Psoas muscle (tissue), 8 donors: Measurements from ENCODE around the gene DYNLT1. TPM values are rescaled to one million over a fixed set of nuclear protein-coding genes. Genes with fewer than 3 reads are reported as not detected.

ENCODE experiments used
- ATAC-seq, 4 donors: fragments of 200-7000 bp; cut with Tn5 transposase; one replicate each; pipeline ENCODE4 v1.9.1; 2020; ENCODE audit warnings: moderate library complexity in 3 of 4, mild to moderate bottlenecking in 2 of 4
- DNase-seq, 2 donors: peaks; one replicate each; pipeline ENCODE4 v3.0.0-alpha.2; 2020
- H3K27ac ChIP-seq: fragments of 200-600 bp; one replicate; pipeline ENCODE4 v1.8.0; 2022
- H3K27me3 ChIP-seq, 3 donors: fragments of 200-600 bp in 1 of 3; one replicate each; pipeline versions ENCODE4 v1.6.1 to v1.8.0; 2013 to 2022; ENCODE audit warnings: low read length in 2 of 3, mild to moderate bottlenecking in 2 of 3, moderate library complexity in 1 of 3; ENCODE audit not compliant: insufficient read depth in 3 of 3
- H3K36me3 ChIP-seq, 2 donors: fragments of 200-600 bp in 1 of 2; one replicate each; pipeline versions ENCODE4 v1.6.1 to v1.8.0; 2013 to 2022; ENCODE audit warnings: low read depth in 1 of 2, mild to moderate bottlenecking in 1 of 2, moderate library complexity in 1 of 2; ENCODE audit not compliant: insufficient read depth in 1 of 2
- H3K4me1 ChIP-seq: fragments of 200-600 bp; one replicate; pipeline ENCODE4 v1.8.0; 2022
- H3K4me3 ChIP-seq: fragments of 200-600 bp; one replicate; pipeline ENCODE4 v1.8.0; 2022; ENCODE audit warnings: mild to moderate bottlenecking
- H3K9me3 ChIP-seq: fragments of 200-600 bp; one replicate; pipeline ENCODE4 v1.8.0; 2022
- WGBS, 3 donors: extraction: QIAGEN DNeasy Blood & Tissue Kit; methylation state at CpG; one replicate each; pipeline versions ENCODE4 v1.1.6 to v1.1.7; 2013; 5-methylcytosine and 5-hydroxymethylcytosine counted together
- intact Hi-C, 2 donors: fragments of 100-400 bp; cut with DNase I; formaldehyde crosslinking; loops; one replicate each; pipeline versions ENCODE4 v1.11.0 to v1.14.2; 2022
- polyA plus RNA-seq, 3 donors: library from polyadenylated mRNA; stranded (reverse); fragments of 200-250 nt; gene quantifications; one replicate each; pipeline ENCODE4 v1.2.3, GENCODE V29; 2013
- total RNA-seq, 4 donors: library from RNA; stranded (reverse); fragmentation: NEBNext Ultra II Directional in 2 of 4; extraction: Animal tissue kit (Norgen Biotek cat#: 25700) in 2 of 4; gene quantifications; one replicate each; pipeline versions ENCODE4 v1.2.1 to v1.2.4, GENCODE V29; 2021 to 2023
- TF ChIP-seq, protein P1 (sequence below): fragments of 200-600 bp; IDR thresholded peaks from one replicate; pipeline ENCODE4 v1.8.0; 2022; ENCODE audit warnings: antibody characterized with exemption
- donor health status: healthy with polysubstance abuse.
- donor health status: DM: no; HTN: no; CAD: no; lungs with moderate emphysema.
- donor health status: Bipolar disorder and iron deficiency.
- donor health status: healthy.
- donor health status: DM: yes; HTN: yes; CAD: no.
- donor health status: DM: no; HTN: no; CAD: no.
- donor health status: DM: no; HTN: no; CAD: no.
- donor health status: DM: yes; HTN: yes; CAD: no.

Gene DYNLT1
- total and polyA plus RNA-seq, 7 donors: 112 to 202 (median 146) TPM

DNA sequence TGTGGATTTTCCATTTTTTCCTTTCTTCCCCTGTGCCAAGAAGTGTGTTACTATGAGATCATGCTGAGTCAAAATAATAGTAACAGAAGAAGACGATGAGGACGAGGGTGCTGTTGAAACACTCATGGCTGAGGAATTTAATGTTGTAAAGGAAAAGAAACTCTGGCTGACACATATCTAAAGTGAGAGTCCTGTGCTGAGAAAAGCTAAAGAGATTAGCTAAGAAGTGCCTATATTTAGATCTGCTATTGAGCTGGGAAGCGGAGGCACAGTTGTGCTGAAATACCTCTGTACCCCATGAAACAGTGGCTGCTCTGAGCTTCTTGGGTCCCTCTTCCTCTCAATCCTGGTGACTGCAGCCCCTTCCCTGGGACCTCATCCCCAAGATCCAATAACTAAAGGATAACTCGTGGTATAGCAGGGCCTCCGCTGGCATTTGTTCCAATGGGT, 4.2 kb upstream of the DYNLT1 start:
- H3K36me3 ChIP-seq: no peaks in the 10 kb centered on the region
- H3K9me3 ChIP-seq: no peaks in the 10 kb centered on the region
- H3K4me1 ChIP-seq: peaks cover 7% of the 10 kb centered on the region
- H3K27me3 ChIP-seq: no peaks in the 10 kb centered on the region
- TF ChIP-seq, protein P1, sequence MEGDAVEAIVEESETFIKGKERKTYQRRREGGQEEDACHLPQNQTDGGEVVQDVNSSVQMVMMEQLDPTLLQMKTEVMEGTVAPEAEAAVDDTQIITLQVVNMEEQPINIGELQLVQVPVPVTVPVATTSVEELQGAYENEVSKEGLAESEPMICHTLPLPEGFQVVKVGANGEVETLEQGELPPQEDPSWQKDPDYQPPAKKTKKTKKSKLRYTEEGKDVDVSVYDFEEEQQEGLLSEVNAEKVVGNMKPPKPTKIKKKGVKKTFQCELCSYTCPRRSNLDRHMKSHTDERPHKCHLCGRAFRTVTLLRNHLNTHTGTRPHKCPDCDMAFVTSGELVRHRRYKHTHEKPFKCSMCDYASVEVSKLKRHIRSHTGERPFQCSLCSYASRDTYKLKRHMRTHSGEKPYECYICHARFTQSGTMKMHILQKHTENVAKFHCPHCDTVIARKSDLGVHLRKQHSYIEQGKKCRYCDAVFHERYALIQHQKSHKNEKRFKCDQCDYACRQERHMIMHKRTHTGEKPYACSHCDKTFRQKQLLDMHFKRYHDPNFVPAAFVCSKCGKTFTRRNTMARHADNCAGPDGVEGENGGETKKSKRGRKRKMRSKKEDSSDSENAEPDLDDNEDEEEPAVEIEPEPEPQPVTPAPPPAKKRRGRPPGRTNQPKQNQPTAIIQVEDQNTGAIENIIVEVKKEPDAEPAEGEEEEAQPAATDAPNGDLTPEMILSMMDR: no peak
- intact Hi-C loops: no loop called here
- H3K4me3 ChIP-seq: no peak overlapping the region
- DNase-seq (no peak), ATAC-seq (peak; percentile 59 to 72 (median 66))
- H3K27ac ChIP-seq: peak overlapping the region; percentile 82
- WGBS, 3 donors: 50 to 65% (median 64%) methylated on average over 5 of the region's 5 CpGs

DNA sequence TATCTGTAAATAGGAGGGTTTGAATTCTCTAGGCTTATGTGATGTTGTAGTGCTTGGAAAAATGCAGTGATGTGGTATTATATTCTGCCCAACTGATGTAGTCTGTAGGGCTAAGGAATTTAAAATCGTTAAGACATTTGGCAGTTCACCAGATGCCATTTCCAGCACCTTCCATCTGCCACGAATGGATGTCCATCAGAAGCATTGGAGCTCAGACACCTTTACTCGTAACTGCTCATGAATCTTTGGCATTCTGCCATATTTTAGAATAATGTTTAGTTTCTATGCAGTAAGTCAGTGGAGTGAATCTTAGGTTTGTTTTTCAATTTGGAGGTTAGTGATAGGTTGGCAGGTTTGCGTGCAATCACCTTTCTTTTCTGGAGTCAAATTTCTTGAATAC, 3.0 kb upstream of the DYNLT1 start:
- H3K36me3 ChIP-seq: no peaks in the 10 kb centered on the region
- intact Hi-C loops: no loop called here
- TF ChIP-seq, protein P1: no peak
- peaks cover 17% of the 10 kb centered on the region for H3K4me1 ChIP-seq
- no peaks in the 10 kb centered on the region for H3K9me3 ChIP-seq
- ATAC-seq (no peak), DNase-seq (no peak)
- H3K4me3 ChIP-seq: no peak overlapping the region
- H3K27ac ChIP-seq: no peak overlapping the region
- 42 to 51% (median 51%) methylated on average over 4 of the region's 4 CpGs for WGBS, 3 donors
- no peaks in the 10 kb centered on the region for H3K27me3 ChIP-seq

DNA sequence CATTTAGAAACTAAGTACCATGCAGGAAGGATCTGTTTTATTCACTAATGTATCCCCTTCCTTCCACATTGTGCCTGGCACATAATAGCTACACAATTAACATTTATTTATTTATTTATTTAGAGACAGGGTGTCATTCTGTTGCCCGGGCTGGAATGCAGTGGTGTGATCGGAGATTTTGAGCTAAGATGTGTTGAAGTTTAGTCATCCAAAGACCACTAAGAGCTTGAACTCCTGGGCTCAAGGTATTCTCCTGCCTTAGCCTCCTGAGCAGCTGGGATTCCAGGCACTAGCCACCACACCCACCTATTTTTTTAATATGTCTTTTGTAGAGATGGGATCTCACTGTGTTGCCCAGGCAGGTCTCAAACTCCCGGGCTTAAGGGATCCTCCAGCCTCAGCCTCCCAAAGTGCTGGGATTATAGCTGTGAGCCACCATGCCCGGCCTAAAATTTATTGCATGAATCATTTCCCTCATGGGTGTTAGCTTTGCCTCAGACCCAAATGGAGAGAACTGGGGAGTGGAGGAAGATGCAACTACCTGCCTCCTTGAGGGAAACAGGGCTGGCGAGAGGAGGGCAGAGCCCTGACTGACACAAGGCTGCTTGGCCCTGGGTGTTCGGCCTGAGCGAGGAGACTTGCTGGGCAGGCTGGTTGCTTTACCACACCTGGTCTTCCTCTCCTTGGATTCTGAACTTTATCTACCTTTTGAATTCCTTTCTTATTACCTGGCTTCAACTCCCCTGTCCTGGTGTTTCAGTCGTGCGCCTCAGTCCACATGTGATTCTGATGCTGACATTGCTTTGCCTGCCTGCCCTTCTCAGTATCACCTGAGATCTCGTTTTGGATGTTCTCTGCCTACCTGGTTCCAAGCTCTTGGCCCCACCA, 1.7 kb upstream of the DYNLT1 start:
- DNase-seq (no peak), ATAC-seq (no peak)
- H3K36me3 ChIP-seq: no peaks in the 10 kb centered on the region
- WGBS, 3 donors: 70 to 93% (median 86%) methylated on average over 10 of the region's 10 CpGs
- no peaks in the 10 kb centered on the region for H3K27me3 ChIP-seq
- H3K27ac ChIP-seq: peak overlapping the region; percentile 100
- H3K9me3 ChIP-seq: no peaks in the 10 kb centered on the region
- peaks cover 28% of the 10 kb centered on the region for H3K4me1 ChIP-seq
- no peak overlapping the region for H3K4me3 ChIP-seq
- intact Hi-C loops: no loop called here
- TF ChIP-seq, protein P1: no peak

DNA sequence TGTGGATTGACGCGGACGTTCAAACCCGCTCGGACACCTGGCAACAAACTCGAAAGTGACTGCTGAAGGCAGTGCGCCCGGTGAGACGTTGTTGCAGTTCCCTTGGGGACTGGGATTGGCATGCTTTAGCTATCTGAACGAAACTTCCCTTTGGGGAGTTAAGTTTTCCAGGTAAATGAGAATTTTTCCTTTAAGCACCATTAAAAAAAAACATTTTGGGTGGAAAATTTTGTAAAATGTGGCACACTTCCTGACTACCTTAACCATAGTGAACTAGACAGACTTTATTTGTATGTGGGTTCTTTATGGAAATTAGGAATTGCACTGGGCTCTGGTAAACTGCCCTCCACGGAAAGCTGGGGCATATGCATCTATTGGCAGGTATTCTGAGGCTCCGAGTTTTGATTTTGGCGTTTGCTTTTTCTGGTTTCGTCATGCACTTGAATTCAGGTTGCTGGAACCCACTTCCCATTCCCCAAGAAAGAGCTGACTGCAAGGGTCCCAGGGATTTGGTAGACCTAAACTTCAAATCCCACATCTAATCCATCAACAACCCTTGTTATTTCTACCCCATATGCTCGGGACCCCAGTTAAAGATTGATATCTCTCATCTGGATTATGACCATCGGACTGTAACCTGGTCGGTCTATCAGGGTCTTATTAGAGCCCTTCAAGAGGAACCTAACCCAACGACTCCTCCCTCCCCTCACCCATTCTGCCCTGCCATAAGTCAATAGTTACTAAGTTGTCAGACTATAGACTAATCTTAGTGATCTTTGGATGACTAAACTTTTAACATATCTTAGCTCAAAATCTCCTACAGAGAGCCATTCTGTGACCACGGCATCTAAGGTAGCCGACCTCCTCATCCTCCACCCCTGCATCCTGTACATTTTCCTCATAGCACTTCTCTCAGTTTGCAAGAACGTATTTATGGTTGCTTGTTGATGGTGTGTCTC, 800 bp upstream of the DYNLT1 start:
- WGBS, 3 donors: 29 to 31% (median 31%) methylated on average over 21 of the region's 21 CpGs
- Histone ChIP-seq H3K4me1 (peaks cover 37% of the 10 kb centered on the region), H3K27me3 (no peaks in the 10 kb centered on the region), H3K36me3 (no peaks in the 10 kb centered on the region), H3K27ac (peak overlapping the region; percentile 100), H3K9me3 (no peaks in the 10 kb centered on the region), H3K4me3 (peak overlapping the region; percentile 100)
- TF ChIP-seq, protein P1: no peak
- intact Hi-C loops: no loop called here
- ATAC-seq: peak in 3 of 4 donors; percentile 36 to 46 (median 42)
- DNase-seq: no peak
